Keratinocyte (primary cell): Measurements from ENCODE around the gene ITPKC.
"Not testable (repeated sequence)": the region's sequence is repeated elsewhere in the genome, so short reads cannot be mapped to it uniquely, and the experiment has no call there.

Experiments
- EZH2 ChIP-seq: IDR thresholded peaks from one replicate; pipeline ENCODE4 v1.6.1; 2012; ENCODE audit warnings: inconsistent platforms, mild to moderate bottlenecking, low read length, moderate library complexity
- TF ChIP-seq, protein P1 (sequence below), 3 experiments: IDR thresholded peaks in 1 of 3; conservative IDR thresholded peaks in 1 of 3; optimal IDR thresholded peaks in 1 of 3; 2 replicates in 2 of 3; 3 replicates in 1 of 3; pipeline versions ENCODE3 to v1.5.1; 2011; ENCODE audit warnings: low read length in 3 of 3, mild to moderate bottlenecking in 3 of 3, moderate library complexity in 2 of 3, control low read depth in 1 of 3, inconsistent platforms in 1 of 3; ENCODE audit not compliant: insufficient read depth in 2 of 3; ENCODE audit errors: extremely low read depth in 1 of 3

GRCh38 chr19:40784146-40784545, 67.2 kb downstream of the ITPKC start:
- TF ChIP-seq, protein P1, sequence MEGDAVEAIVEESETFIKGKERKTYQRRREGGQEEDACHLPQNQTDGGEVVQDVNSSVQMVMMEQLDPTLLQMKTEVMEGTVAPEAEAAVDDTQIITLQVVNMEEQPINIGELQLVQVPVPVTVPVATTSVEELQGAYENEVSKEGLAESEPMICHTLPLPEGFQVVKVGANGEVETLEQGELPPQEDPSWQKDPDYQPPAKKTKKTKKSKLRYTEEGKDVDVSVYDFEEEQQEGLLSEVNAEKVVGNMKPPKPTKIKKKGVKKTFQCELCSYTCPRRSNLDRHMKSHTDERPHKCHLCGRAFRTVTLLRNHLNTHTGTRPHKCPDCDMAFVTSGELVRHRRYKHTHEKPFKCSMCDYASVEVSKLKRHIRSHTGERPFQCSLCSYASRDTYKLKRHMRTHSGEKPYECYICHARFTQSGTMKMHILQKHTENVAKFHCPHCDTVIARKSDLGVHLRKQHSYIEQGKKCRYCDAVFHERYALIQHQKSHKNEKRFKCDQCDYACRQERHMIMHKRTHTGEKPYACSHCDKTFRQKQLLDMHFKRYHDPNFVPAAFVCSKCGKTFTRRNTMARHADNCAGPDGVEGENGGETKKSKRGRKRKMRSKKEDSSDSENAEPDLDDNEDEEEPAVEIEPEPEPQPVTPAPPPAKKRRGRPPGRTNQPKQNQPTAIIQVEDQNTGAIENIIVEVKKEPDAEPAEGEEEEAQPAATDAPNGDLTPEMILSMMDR (optimal IDR thresholded peaks at IDR 0.05 in 1 of 3, IDR thresholded peaks at IDR 0.05 in 1 of 3, conservative IDR thresholded peaks at IDR 0.05 in 1 of 3; ENCODE audit: extremely low read depth in 1 of 3, insufficient read depth in 2 of 3, low read length in 3 of 3) = not testable (repeated sequence)
- not testable (repeated sequence) for TF ChIP-seq EZH2
